ENCODE measurements around the gene TCF21. TPM values are rescaled to one million over a fixed set of nuclear protein-coding genes. Genes with fewer than 3 reads are reported as not detected.

TCF21 gene
- total RNA-seq, 4 donors from 2014 or later = 1.5 to 9.1 (median 4.7) TPM

DNA sequence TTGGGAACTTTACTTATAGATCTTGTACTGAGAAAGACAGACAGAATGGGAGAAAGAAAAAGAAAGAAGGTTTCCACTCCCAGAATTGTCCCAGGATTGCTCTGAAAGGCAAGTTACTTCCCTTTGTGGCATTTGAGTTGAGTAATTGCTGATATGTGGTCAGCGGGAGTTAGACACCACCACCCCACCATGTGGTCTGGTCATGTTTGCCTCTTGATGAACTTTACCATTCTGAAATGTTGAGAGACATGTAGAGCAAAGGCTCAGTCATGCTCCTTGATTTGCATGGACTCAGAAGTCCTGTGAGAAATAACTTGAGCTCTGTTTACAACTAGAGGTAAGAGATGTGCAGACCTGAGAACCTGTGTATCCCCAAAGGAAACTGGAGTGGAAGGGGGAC lies 17.1 kb downstream of the TCF21 start:
- no peak for TF ChIP-seq POLR2A (IDR thresholded peaks at IDR 0.05)
- TF ChIP-seq, protein P1, sequence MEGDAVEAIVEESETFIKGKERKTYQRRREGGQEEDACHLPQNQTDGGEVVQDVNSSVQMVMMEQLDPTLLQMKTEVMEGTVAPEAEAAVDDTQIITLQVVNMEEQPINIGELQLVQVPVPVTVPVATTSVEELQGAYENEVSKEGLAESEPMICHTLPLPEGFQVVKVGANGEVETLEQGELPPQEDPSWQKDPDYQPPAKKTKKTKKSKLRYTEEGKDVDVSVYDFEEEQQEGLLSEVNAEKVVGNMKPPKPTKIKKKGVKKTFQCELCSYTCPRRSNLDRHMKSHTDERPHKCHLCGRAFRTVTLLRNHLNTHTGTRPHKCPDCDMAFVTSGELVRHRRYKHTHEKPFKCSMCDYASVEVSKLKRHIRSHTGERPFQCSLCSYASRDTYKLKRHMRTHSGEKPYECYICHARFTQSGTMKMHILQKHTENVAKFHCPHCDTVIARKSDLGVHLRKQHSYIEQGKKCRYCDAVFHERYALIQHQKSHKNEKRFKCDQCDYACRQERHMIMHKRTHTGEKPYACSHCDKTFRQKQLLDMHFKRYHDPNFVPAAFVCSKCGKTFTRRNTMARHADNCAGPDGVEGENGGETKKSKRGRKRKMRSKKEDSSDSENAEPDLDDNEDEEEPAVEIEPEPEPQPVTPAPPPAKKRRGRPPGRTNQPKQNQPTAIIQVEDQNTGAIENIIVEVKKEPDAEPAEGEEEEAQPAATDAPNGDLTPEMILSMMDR (IDR thresholded peaks at IDR 0.05) = no peak
- intact Hi-C loops (cut with DNase I; ENCODE audit: low total_unique reads) = no loop called here
- H3K27ac ChIP-seq = no peak overlapping the region
- no peaks in the 10 kb centered on the region for H3K27me3 ChIP-seq
- H3K9me3 ChIP-seq = no peaks in the 10 kb centered on the region
- no peak overlapping the region for H3K4me3 ChIP-seq
- DNase-seq = no peak
- H3K36me3 ChIP-seq = no peaks in the 10 kb centered on the region
- no peaks in the 10 kb centered on the region for H3K4me1 ChIP-seq

DNA sequence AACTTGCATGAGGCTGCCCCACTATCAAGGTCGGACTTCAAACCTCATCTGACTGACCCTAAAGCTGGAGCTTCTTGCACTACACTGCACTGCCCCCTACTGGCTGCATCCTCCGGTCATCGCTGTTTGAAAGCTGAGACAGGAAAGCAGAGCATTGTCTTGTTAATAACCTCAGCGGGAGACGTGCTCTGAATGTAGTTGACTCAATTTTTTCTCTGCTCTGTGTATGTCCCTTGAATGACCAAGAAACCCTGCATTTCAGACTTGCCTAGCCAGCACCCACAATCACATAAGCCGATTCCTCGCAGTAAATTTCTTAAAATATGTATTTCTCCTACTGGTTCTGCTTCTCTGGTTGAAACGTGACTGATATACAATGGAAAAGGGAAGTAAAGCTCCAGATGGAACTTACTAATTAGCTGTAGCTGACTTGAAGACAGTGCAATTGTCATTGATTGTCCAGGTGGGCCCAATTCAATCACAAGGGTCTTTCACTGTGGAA lies 27.8 kb downstream of the TCF21 start:
- H3K27me3 ChIP-seq = no peaks in the 10 kb centered on the region
- peak overlapping the region in 1 of 2 donors; percentile 31 for H3K27ac ChIP-seq
- no peaks in the 10 kb centered on the region for H3K36me3 ChIP-seq
- DNase-seq = peak; percentile 91 to 93
- TF ChIP-seq, protein P1 (IDR thresholded peaks at IDR 0.05) = peak; percentile 74 to 90 (median 84)
- no peak for TF ChIP-seq POLR2A (IDR thresholded peaks at IDR 0.05)
- H3K9me3 ChIP-seq = no peaks in the 10 kb centered on the region
- no peaks in the 10 kb centered on the region for H3K4me1 ChIP-seq
- H3K4me3 ChIP-seq = no peak overlapping the region
- intact Hi-C loops (cut with DNase I; ENCODE audit: low total_unique reads) = loop anchor here (5.0 kb wide), 1 partner anchor 349 kb away; no protein-coding TSS in a partner anchor

DNA sequence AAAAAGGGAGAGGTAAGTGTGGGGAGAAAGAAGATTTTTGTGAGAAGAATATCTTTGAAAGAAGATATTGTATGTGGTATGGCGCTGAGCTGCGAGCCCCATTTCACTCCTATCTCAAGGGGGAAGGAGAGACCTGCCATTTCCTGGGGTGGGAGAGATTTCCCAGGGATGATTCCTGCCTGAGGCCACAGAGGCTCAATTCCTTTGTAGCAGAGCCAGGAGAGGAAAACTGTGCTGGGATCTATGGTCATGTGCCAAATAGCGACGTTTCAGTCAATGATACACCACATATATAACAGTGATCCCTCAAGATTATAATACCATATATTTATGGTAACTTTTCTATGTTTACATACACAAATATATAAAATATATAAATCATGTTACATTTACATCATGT lies 28.9 kb downstream of the TCF21 start:
- TF ChIP-seq, protein P1 (IDR thresholded peaks at IDR 0.05) = no peak
- no peak for TF ChIP-seq POLR2A (IDR thresholded peaks at IDR 0.05)
- Histone ChIP-seq H3K27me3 (no peaks in the 10 kb centered on the region), H3K36me3 (no peaks in the 10 kb centered on the region), H3K9me3 (no peaks in the 10 kb centered on the region), H3K4me1 (no peaks in the 10 kb centered on the region), H3K27ac (no peak overlapping the region), H3K4me3 (no peak overlapping the region)
- DNase-seq = no peak
- intact Hi-C loops (cut with DNase I; ENCODE audit: low total_unique reads) = loop anchor here (5.0 kb wide), 1 partner anchor 350 kb away; no protein-coding TSS in a partner anchor

DNA sequence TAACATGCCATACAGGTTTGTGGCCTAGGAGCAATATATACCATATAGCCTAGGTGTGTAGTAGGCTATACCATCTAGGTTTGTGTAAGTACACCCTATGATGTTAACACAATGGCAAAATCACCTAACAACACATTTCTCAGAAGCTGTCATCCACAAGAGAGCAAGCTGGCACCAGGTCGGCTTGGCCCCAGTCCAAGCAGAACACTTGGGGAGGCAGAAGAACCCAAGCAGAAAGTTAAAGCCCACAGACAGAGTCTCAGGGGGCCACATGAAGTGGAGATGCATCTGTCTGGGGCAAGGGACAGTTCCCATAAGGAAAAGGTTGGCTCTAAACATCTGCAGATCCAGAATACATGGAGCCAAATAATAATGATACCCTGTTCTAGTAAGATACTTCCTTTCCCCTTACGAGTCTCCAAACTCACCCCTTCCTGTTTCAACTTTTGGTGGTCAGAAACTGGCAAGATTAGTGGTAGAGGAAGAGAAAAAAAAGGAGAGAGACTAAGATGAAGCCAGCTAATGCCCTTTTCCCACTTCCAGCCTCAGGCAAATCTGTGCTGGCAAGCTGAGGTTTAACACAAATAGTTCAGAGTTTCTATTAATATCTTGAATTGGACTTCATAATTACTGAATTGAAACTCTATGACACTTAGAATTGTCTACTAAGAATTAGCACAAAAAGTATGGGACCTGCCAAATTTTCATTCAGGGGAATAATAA lies 29.5 kb downstream of the TCF21 start:
- no peaks in the 10 kb centered on the region for H3K9me3 ChIP-seq
- no peaks in the 10 kb centered on the region for H3K27me3 ChIP-seq
- DNase-seq = no peak
- no peak overlapping the region for H3K27ac ChIP-seq
- no peaks in the 10 kb centered on the region for H3K36me3 ChIP-seq
- intact Hi-C loops (cut with DNase I; ENCODE audit: low total_unique reads) = loop anchor here (5.0 kb wide), 1 partner anchor 351 kb away; no protein-coding TSS in a partner anchor
- TF ChIP-seq POLR2A (IDR thresholded peaks at IDR 0.05) = no peak
- TF ChIP-seq, protein P1 (IDR thresholded peaks at IDR 0.05) = no peak
- H3K4me1 ChIP-seq = no peaks in the 10 kb centered on the region
- no peak overlapping the region for H3K4me3 ChIP-seq

DNA sequence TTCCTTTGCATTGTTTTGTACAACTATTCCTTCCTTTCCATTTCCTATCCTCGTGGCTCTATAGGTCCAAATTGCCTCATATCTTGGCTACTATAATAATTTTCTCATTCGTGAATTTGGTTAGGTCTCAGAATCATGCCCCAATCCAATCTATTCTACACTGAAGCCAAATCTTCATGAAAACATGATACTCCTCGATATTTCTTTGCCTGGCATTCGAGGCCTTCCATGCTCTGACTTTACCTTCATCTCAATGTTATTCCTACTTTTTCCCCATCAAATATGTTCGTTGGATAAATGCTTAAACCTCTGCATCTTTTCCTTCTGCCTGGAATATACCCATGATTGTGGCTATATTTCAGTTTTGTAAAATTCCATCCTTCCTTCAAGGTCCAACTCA lies 30.4 kb downstream of the TCF21 start:
- intact Hi-C loops (cut with DNase I; ENCODE audit: low total_unique reads) = loop anchor here (5.0 kb wide), 1 partner anchor 352 kb away; no protein-coding TSS in a partner anchor
- Histone ChIP-seq H3K9me3 (no peaks in the 10 kb centered on the region), H3K36me3 (no peaks in the 10 kb centered on the region), H3K27me3 (no peaks in the 10 kb centered on the region), H3K27ac (no peak overlapping the region), H3K4me3 (no peak overlapping the region), H3K4me1 (no peaks in the 10 kb centered on the region)
- TF ChIP-seq POLR2A (IDR thresholded peaks at IDR 0.05) = no peak
- TF ChIP-seq, protein P1 (IDR thresholded peaks at IDR 0.05) = no peak
- no peak for DNase-seq
